SK-N-SH (cell line): ENCODE data around the gene AMN1. TPM values are rescaled to one million over a fixed set of nuclear protein-coding genes. Genes with fewer than 3 reads are reported as not detected.

Source experiments
- CTCF ChIA-PET: fragments of 300-600, 350-600 bp; formaldehyde crosslinking; extraction: SDS; loops from one replicate; lab custom pipeline; 2021; lab: Yijun Ruan, JAX
- POLR2A ChIA-PET: fragments of 350-600 bp; sonication (Branson Sonifier 250); formaldehyde crosslinking; extraction: SDS; loops from one replicate; lab custom pipeline; 2020; ENCODE audit warnings: antibody characterized with exemption, inconsistent platforms; lab: Yijun Ruan, JAX
- DNase-seq: peaks from one replicate; pipeline ENCODE4 v3.0.0; 2012
- H2AFZ ChIP-seq: fragments of 200-600 bp; sonication (generic); 2 replicates; pipeline ENCODE4 v1.8.1; 2016; ENCODE audit warnings: antibody characterized with exemption, mild to moderate bottlenecking, low read depth
- H3F3A ChIP-seq: fragments of 200-600 bp; sonication (generic); replicated peaks from 2 replicates; pipeline ENCODE3; 2016; ENCODE audit warnings: antibody characterized with exemption, mild to moderate bottlenecking; ENCODE audit not compliant: insufficient read depth
- H3K27ac ChIP-seq, 2 experiments: fragments of 200-500 bp in 1 of 2; fragments of 200-600 bp in 1 of 2; sonication (Bioruptor generic) in 1 of 2; sonication (generic), shearing (Covaris generic) in 1 of 2; 2 replicates each; pipeline versions ENCODE4 v1.5.1 to v1.6.1; 2014 to 2016; ENCODE audit warnings: low read depth in 2 of 2, inconsistent platforms in 1 of 2, low read length in 1 of 2, mild to moderate bottlenecking in 1 of 2, mixed read lengths in 1 of 2
- H3K27me3 ChIP-seq: fragments of 200-600 bp; sonication (generic), shearing (Covaris generic); 2 replicates; pipeline ENCODE4 v1.6.1; 2016; ENCODE audit warnings: mixed run types; ENCODE audit not compliant: insufficient read depth
- H3K36me3 ChIP-seq, 2 experiments: fragments of 200-500 bp in 1 of 2; fragments of 200-600 bp in 1 of 2; sonication (Bioruptor generic) in 1 of 2; sonication (generic) in 1 of 2; replicated peaks in 1 of 2; 2 replicates each; pipeline versions ENCODE3 to v1.5.1; 2014 to 2016; ENCODE audit warnings: low read length in 1 of 2, mild to moderate bottlenecking in 1 of 2; ENCODE audit not compliant: insufficient read depth in 2 of 2, control insufficient read depth in 1 of 2
- H3K4me1 ChIP-seq, 2 experiments: fragments of 200-500 bp in 1 of 2; fragments of 200-600 bp in 1 of 2; sonication (Bioruptor generic) in 1 of 2; sonication (generic), shearing (Covaris generic) in 1 of 2; 2 replicates each; pipeline versions ENCODE4 v1.5.1 to v1.6.1; 2014 to 2016; ENCODE audit warnings: low read depth in 1 of 2, low read length in 1 of 2, mixed run types in 1 of 2; ENCODE audit not compliant: insufficient read depth in 2 of 2, control insufficient read depth in 1 of 2
- H3K4me2 ChIP-seq: fragments of 200-600 bp; sonication (generic), shearing (Covaris generic); 2 replicates; pipeline ENCODE4 v1.6.1; 2017; ENCODE audit warnings: mixed run types
- H3K4me3 ChIP-seq, 2 experiments: fragments of 200-500 bp in 1 of 2; fragments of 200-600 bp in 1 of 2; sonication (Bioruptor generic) in 1 of 2; sonication (generic), shearing (Covaris generic) in 1 of 2; 2 replicates each; pipeline versions ENCODE4 v1.5.1 to v1.8.1; 2014 to 2016; ENCODE audit warnings: low read depth in 2 of 2, inconsistent platforms in 1 of 2, low read length in 1 of 2, mild to moderate bottlenecking in 1 of 2, mixed read lengths in 1 of 2, moderate library complexity in 1 of 2
- H3K79me2 ChIP-seq: fragments of 200-600 bp; sonication (generic); 2 replicates; pipeline ENCODE4 v1.8.1; 2017; ENCODE audit warnings: mild to moderate bottlenecking; ENCODE audit not compliant: insufficient read depth
- H3K9ac ChIP-seq: fragments of 200-600 bp; sonication (generic); 2 replicates; pipeline ENCODE4 v1.6.1; 2017; ENCODE audit warnings: mixed run types
- H3K9me2 ChIP-seq: fragments of 200-600 bp; sonication (generic); 2 replicates; pipeline ENCODE4 v1.6.1; 2017; ENCODE audit warnings: mixed run types
- H3K9me3 ChIP-seq: fragments of 200-600 bp; sonication (generic); 2 replicates; pipeline ENCODE4 v1.6.1; 2017; ENCODE audit warnings: mixed run types, mild to moderate bottlenecking, moderate library complexity
- H4K20me1 ChIP-seq: fragments of 200-600 bp; sonication (generic); 2 replicates; pipeline ENCODE4 v1.6.1; 2017; ENCODE audit warnings: mild to moderate bottlenecking, mixed run types; ENCODE audit not compliant: insufficient read depth
- EP300 ChIP-seq, 2 experiments: IDR thresholded peaks; 2 replicates each; pipeline versions ENCODE4 v1.4.0 to v1.6.1; 2012; ENCODE audit warnings: borderline replicate concordance in 1 of 2, low read depth in 1 of 2, low read length in 1 of 2
- FOSL2 ChIP-seq: IDR thresholded peaks from 2 replicates; pipeline ENCODE4 v1.4.0; 2012; ENCODE audit warnings: low read depth, mild to moderate bottlenecking, moderate library complexity, borderline replicate concordance
- FOXM1 ChIP-seq: IDR thresholded peaks from 2 replicates; pipeline ENCODE4 v1.4.0; 2012; ENCODE audit warnings: low read depth, mild to moderate bottlenecking
- GABPA ChIP-seq: IDR thresholded peaks from 2 replicates; pipeline ENCODE4 v1.4.0; 2012; ENCODE audit warnings: low read depth, mild to moderate bottlenecking
- MEF2A ChIP-seq: IDR thresholded peaks from 2 replicates; pipeline ENCODE4 v1.4.0; 2012; ENCODE audit warnings: low read depth, borderline replicate concordance
- RAD21 ChIP-seq: IDR thresholded peaks from 2 replicates; pipeline ENCODE4 v1.6.1; 2012; ENCODE audit warnings: mild to moderate bottlenecking, low read length
- RCOR1 ChIP-seq: fragments of 150-350 bp; IDR thresholded peaks from 2 replicates; pipeline ENCODE4 v1.6.1; 2017; ENCODE audit warnings: antibody characterized with exemption, low read length
- SMC3 ChIP-seq: IDR thresholded peaks from 2 replicates; pipeline ENCODE4 v1.6.1; 2012; ENCODE audit warnings: low read depth, low read length, improper control_type of control experiment
- YY1 ChIP-seq: IDR thresholded peaks from 2 replicates; pipeline ENCODE4 v1.4.0; 2012; ENCODE audit warnings: low read depth, mild to moderate bottlenecking
- WGBS: methylation state at CpG from one replicate; pipeline ENCODE4 v1.1.6; 2017; ENCODE audit warnings: low lambda C conversion rate; 5-methylcytosine and 5-hydroxymethylcytosine counted together
- polyA plus RNA-seq, 3 experiments: library from polyadenylated mRNA; depleted of rRNA; stranded (reverse); fragments of >200 nt; gene quantifications; 2 replicates each; pipeline ENCODE4 v1.2.3, GENCODE V29; 2012
- TF ChIP-seq, protein P1 (sequence below): fragments of 200-600 bp; sonication (generic); IDR thresholded peaks from 2 replicates; pipeline ENCODE4 v1.6.1; 2017; ENCODE audit warnings: antibody characterized with exemption, mild to moderate bottlenecking, moderate library complexity

The AMN1 gene
- polyA plus RNA-seq, 1 of the 3 experiments (the other 2 are of a cell fraction), result 8.6 TPM

DNA sequence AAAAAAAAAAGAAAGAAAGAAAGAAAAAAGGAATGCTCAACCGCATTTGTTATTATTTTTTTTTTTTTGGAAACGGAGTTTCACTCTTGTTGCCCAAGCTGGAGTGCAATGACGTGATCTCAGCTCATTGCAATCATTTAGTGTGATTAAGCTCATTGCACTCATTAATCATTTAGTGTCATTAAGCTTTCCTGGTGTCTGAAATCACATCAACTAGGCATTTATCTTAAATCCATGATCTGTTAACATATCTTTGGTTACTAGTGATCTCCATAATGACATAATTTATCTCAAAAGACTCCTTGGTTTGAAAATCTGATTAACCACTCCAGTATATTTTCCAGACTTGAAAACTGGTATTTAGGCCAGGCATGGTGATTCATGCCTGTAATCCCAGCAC lies 43.0 kb downstream of the AMN1 start:
- Histone ChIP-seq H4K20me1 (no peaks in the 10 kb centered on the region), H3K9ac (no peak overlapping the region), H3K27ac (no peak overlapping the region), H3K27me3 (no peaks in the 10 kb centered on the region), H3K4me3 (no peak overlapping the region), H3F3A (peaks cover 4% of the 10 kb centered on the region), H3K4me2 (no peak overlapping the region), H3K9me3 (no peaks in the 10 kb centered on the region), H3K9me2 (no peaks in the 10 kb centered on the region), H2AFZ (no peak overlapping the region), H3K4me1 (no peaks in the 10 kb centered on the region), H3K79me2 (no peaks in the 10 kb centered on the region), H3K36me3 (peaks cover 0 to 26% of the 10 kb centered on the region in 2 experiments)
- TF ChIP-seq MEF2A (no peak), GABPA (no peak), FOXM1 (no peak), YY1 (no peak), FOSL2 (no peak), SMC3 (no peak), EP300 (IDR thresholded peaks at IDR 0.05; ENCODE audit: borderline replicate concordance in 1 of 2, low read depth in 1 of 2, low read length in 1 of 2) (no peak), RCOR1 (no peak)
- WGBS, result 95% methylated on average over 3 of the region's 3 CpGs
- POLR2A ChIA-PET, result no interaction called here
- DNase-seq, result no peak
- CTCF ChIA-PET, result interaction anchor here (1.0 kb wide), 2 partner anchors 33 to 176 kb away, joined by 3 to 4 read pairs; no protein-coding TSS in a partner anchor

DNA sequence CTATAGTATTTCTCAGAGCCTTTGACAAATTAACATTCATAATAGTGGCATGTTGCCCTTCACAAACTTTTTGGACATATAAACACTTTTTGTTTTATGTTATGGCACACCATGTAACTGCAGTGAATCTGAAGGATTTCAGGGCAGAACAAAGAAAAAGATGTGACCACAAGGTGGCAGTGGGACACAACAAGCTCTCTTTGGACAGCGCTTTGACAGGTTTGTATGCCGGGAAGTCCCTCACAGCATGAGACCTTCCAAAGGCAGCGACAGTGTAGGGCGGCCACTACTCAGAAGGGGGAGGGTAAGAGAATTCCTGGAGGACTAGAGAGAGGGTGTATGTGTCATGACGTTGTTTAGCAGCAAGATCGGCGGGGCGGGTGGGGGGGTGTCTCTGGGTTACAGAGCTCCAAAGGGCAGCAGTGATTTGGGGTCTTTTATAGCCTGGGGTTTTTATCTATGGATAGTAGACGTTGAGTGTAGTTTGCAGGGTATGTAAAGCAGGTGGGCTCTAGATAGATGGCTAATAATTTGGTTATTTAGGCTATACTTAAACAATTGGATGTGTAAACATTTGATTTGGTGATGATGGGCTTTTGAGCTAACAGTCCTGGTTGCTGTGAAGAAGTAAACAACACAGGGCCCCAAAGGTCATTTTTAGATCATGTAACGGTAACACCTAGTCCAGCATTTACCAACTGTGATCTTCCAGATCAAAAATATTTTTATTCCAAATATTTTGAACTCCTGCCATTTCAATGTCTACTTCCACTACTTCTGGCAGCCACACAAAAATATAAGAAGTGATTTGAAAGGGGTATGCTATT lies 46.5 kb downstream of the AMN1 start:
- Histone ChIP-seq H2AFZ (no peak overlapping the region), H3K4me2 (no peak overlapping the region), H4K20me1 (no peaks in the 10 kb centered on the region), H3K27me3 (no peaks in the 10 kb centered on the region), H3K4me1 (no peaks in the 10 kb centered on the region), H3K4me3 (peak overlapping the region in 1 of 2 experiments; percentile 27; a peak in 1 of 4 replicates), H3K79me2 (no peaks in the 10 kb centered on the region), H3K9ac (no peak overlapping the region), H3K9me3 (no peaks in the 10 kb centered on the region), H3K9me2 (no peaks in the 10 kb centered on the region), H3F3A (peaks cover 4% of the 10 kb centered on the region)
- 66% methylated on average over 10 of the region's 10 CpGs for WGBS
- peak; percentile 56 for DNase-seq
- POLR2A ChIA-PET, result no interaction called here
- CTCF ChIA-PET, result interaction anchor here (0.6 to 1.9 kb wide), 17 partner anchors 11 to 641 kb away, joined by 3 to 8 read pairs (median 3); partner anchors contain the start of genes BICD1 and RESF1
- TF ChIP-seq RAD21, result peak; percentile 95
- TF ChIP-seq GABPA, result no peak
- peak; percentile 92 for TF ChIP-seq SMC3
- TF ChIP-seq, protein P1, sequence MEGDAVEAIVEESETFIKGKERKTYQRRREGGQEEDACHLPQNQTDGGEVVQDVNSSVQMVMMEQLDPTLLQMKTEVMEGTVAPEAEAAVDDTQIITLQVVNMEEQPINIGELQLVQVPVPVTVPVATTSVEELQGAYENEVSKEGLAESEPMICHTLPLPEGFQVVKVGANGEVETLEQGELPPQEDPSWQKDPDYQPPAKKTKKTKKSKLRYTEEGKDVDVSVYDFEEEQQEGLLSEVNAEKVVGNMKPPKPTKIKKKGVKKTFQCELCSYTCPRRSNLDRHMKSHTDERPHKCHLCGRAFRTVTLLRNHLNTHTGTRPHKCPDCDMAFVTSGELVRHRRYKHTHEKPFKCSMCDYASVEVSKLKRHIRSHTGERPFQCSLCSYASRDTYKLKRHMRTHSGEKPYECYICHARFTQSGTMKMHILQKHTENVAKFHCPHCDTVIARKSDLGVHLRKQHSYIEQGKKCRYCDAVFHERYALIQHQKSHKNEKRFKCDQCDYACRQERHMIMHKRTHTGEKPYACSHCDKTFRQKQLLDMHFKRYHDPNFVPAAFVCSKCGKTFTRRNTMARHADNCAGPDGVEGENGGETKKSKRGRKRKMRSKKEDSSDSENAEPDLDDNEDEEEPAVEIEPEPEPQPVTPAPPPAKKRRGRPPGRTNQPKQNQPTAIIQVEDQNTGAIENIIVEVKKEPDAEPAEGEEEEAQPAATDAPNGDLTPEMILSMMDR, result peak; percentile 67
- TF ChIP-seq, all 33 proteins: peak for 3
- H3K27ac ChIP-seq, result no peak overlapping the region
- H3K36me3 ChIP-seq, result peaks cover 0 to 19% of the 10 kb centered on the region in 2 experiments
